ENCODE measurements around the gene PKNOX2. TPM values are rescaled to one million over a fixed set of nuclear protein-coding genes. Genes with fewer than 3 reads are reported as not detected.
A peak's percentile ranks its signal among the peaks of the same experiment; 100 is the strongest.

Gene PKNOX2
- total RNA-seq, result not detected

- Mint-ChIP-seq H3K4me3 (peak within 1 kb of the TSS; percentile 72), H3K9me3 (no peaks in the 10 kb centered on the region), H3K4me1 (peaks cover 20% of the 10 kb centered on the region), H3K36me3 (ENCODE audit: low read depth) (peaks cover 4% of the 10 kb centered on the region), H3K27ac (no peak within 1 kb of the TSS), H3K27me3 (peaks cover 74% of the 10 kb centered on the region)
- CTCF ChIA-PET, result interaction anchor here (0.8 kb wide), 1 partner anchor 277 kb away, joined by 3 read pairs; no protein-coding TSS in a partner anchor
- POLR2A ChIA-PET, result no interaction called here
- DNase-seq, result peak; percentile 58
These were observed at the start of gene PKNOX2 for GRCh38 chr11:125164422-125165110. Gene PKNOX2, plus strand, starts transcription at chr11:125164751. Its CDS starts 186,555 bp downstream, at chr11:125351306.

GRCh38 chr11:125117429-125117828, 47.1 kb upstream of the PKNOX2 start:
- Mint-ChIP-seq H3K9me3 (no peaks in the 10 kb centered on the region), H3K27ac (no peak overlapping the region), H3K36me3 (ENCODE audit: low read depth) (no peaks in the 10 kb centered on the region), H3K4me1 (peaks cover under 1% of the 10 kb centered on the region), H3K4me3 (no peak overlapping the region), H3K27me3 (peaks cover 26% of the 10 kb centered on the region)
- ChIA-PET POLR2A (no interaction called here), CTCF (no interaction called here)
- no peak for DNase-seq

GRCh38 chr11:125123194-125123946, 41.2 kb upstream of the PKNOX2 start:
- no peak for DNase-seq
- POLR2A ChIA-PET, result interaction anchor here (1.7 kb wide), 1 partner anchor 12 kb away, joined by 16 read pairs; the partner anchor contains the start of gene TMEM218
- Mint-ChIP-seq H3K4me3 (no peak overlapping the region), H3K27ac (no peak overlapping the region), H3K4me1 (peaks cover 5% of the 10 kb centered on the region), H3K36me3 (ENCODE audit: low read depth) (no peaks in the 10 kb centered on the region), H3K27me3 (peaks cover 39% of the 10 kb centered on the region), H3K9me3 (no peaks in the 10 kb centered on the region)
- CTCF ChIA-PET, result interaction anchor here (0.7 to 3.0 kb wide), 15 partner anchors 7 to 1356 kb away, joined by 3 to 27 read pairs (median 7); partner anchors contain the start of genes CCDC15 and TMEM218

- Mint-ChIP-seq H3K36me3 (ENCODE audit: low read depth) (no peaks in the 10 kb centered on the region), H3K9me3 (no peaks in the 10 kb centered on the region), H3K4me1 (peaks cover 5% of the 10 kb centered on the region), H3K27me3 (peaks cover 36% of the 10 kb centered on the region), H3K27ac (no peak overlapping the region), H3K4me3 (no peak overlapping the region)
- peak; percentile 36 for DNase-seq
- CTCF ChIA-PET, result interaction anchor here (1.0 to 3.0 kb wide), 15 partner anchors 8 to 248 kb away, joined by 3 to 27 read pairs (median 7); partner anchors contain the start of genes CCDC15 and TMEM218
- POLR2A ChIA-PET, result interaction anchor here (1.7 kb wide), 1 partner anchor 12 kb away, joined by 16 read pairs; the partner anchor contains the start of gene TMEM218
These were observed 40.5 kb upstream of the PKNOX2 start for GRCh38 chr11:125123947-125124617.

GRCh38 chr11:125124618-125124992, 39.9 kb upstream of the PKNOX2 start:
- Mint-ChIP-seq H3K36me3 (ENCODE audit: low read depth) (no peaks in the 10 kb centered on the region), H3K4me1 (peaks cover 5% of the 10 kb centered on the region), H3K27me3 (peaks cover 35% of the 10 kb centered on the region), H3K9me3 (no peaks in the 10 kb centered on the region), H3K4me3 (no peak overlapping the region), H3K27ac (no peak overlapping the region)
- POLR2A ChIA-PET, result interaction anchor here (1.7 kb wide), 1 partner anchor 13 kb away, joined by 16 read pairs; the partner anchor contains the start of gene TMEM218
- CTCF ChIA-PET, result interaction anchor here (0.7 to 3.0 kb wide), 16 partner anchors 9 to 979 kb away, joined by 3 to 27 read pairs (median 6); partner anchors contain the start of genes CCDC15 and TMEM218
- DNase-seq, result no peak

GRCh38 chr11:125128450-125128849, 36.1 kb upstream of the PKNOX2 start:
- Mint-ChIP-seq H3K4me1 (peaks cover 5% of the 10 kb centered on the region), H3K27me3 (peaks cover 40% of the 10 kb centered on the region), H3K9me3 (no peaks in the 10 kb centered on the region), H3K27ac (no peak overlapping the region), H3K4me3 (no peak overlapping the region), H3K36me3 (ENCODE audit: low read depth) (no peaks in the 10 kb centered on the region)
- POLR2A ChIA-PET, result no interaction called here
- DNase-seq, result no peak
- CTCF ChIA-PET, result interaction anchor here (1.3 kb wide), 1 partner anchor 14 kb away, joined by 5 read pairs; no protein-coding TSS in a partner anchor

GRCh38 chr11:125129316-125129993, 35.1 kb upstream of the PKNOX2 start:
- POLR2A ChIA-PET, result no interaction called here
- CTCF ChIA-PET, result interaction anchor here (1.3 kb wide), 2 partner anchors 11 to 13 kb away, joined by 3 to 5 read pairs; no protein-coding TSS in a partner anchor
- H3K9me3 Mint-ChIP-seq, result no peaks in the 10 kb centered on the region
- H3K4me3 Mint-ChIP-seq, result no peak overlapping the region
- no peaks in the 10 kb centered on the region for H3K4me1 Mint-ChIP-seq
- DNase-seq, result no peak
- H3K27me3 Mint-ChIP-seq, result peaks cover 44% of the 10 kb centered on the region
- no peaks in the 10 kb centered on the region for H3K36me3 Mint-ChIP-seq (ENCODE audit: low read depth)
- H3K27ac Mint-ChIP-seq, result no peak overlapping the region

GRCh38 chr11:125132071-125132470, 32.5 kb upstream of the PKNOX2 start:
- Mint-ChIP-seq H3K36me3 (ENCODE audit: low read depth) (no peaks in the 10 kb centered on the region), H3K27me3 (peaks cover 48% of the 10 kb centered on the region), H3K4me3 (no peak overlapping the region), H3K4me1 (no peaks in the 10 kb centered on the region), H3K9me3 (no peaks in the 10 kb centered on the region), H3K27ac (no peak overlapping the region)
- DNase-seq, result no peak
- ChIA-PET CTCF (no interaction called here), POLR2A (no interaction called here)

GRCh38 chr11:125132596-125132995, 32.0 kb upstream of the PKNOX2 start:
- Mint-ChIP-seq H3K36me3 (ENCODE audit: low read depth) (no peaks in the 10 kb centered on the region), H3K4me3 (no peak overlapping the region), H3K9me3 (no peaks in the 10 kb centered on the region), H3K27me3 (peaks cover 42% of the 10 kb centered on the region), H3K4me1 (no peaks in the 10 kb centered on the region), H3K27ac (no peak overlapping the region)
- DNase-seq, result no peak
- POLR2A ChIA-PET, result no interaction called here
- CTCF ChIA-PET, result no interaction called here

GRCh38 chr11:125136001-125136400, 28.6 kb upstream of the PKNOX2 start:
- Mint-ChIP-seq H3K9me3 (no peaks in the 10 kb centered on the region), H3K4me1 (no peaks in the 10 kb centered on the region), H3K36me3 (ENCODE audit: low read depth) (no peaks in the 10 kb centered on the region), H3K4me3 (no peak overlapping the region), H3K27me3 (peaks cover 41% of the 10 kb centered on the region), H3K27ac (no peak overlapping the region)
- CTCF ChIA-PET, result no interaction called here
- no peak for DNase-seq
- POLR2A ChIA-PET, result no interaction called here

- Mint-ChIP-seq H3K4me1 (peaks cover 2% of the 10 kb centered on the region), H3K36me3 (ENCODE audit: low read depth) (no peaks in the 10 kb centered on the region), H3K9me3 (no peaks in the 10 kb centered on the region), H3K4me3 (no peak overlapping the region), H3K27ac (no peak overlapping the region), H3K27me3 (peaks cover 43% of the 10 kb centered on the region)
- no peak for DNase-seq
- ChIA-PET CTCF (interaction anchor here (2.0 to 3.5 kb wide), 2 partner anchors 48 to 266 kb away, joined by 4 to 21 read pairs; no protein-coding TSS in a partner anchor), POLR2A (no interaction called here)
These were observed 25.6 kb upstream of the PKNOX2 start for GRCh38 chr11:125138966-125139365.

GRCh38 chr11:125139778-125140177, 24.8 kb upstream of the PKNOX2 start:
- no peaks in the 10 kb centered on the region for H3K36me3 Mint-ChIP-seq (ENCODE audit: low read depth)
- no peak overlapping the region for H3K27ac Mint-ChIP-seq
- no peaks in the 10 kb centered on the region for H3K9me3 Mint-ChIP-seq
- peaks cover 2% of the 10 kb centered on the region for H3K4me1 Mint-ChIP-seq
- peaks cover 37% of the 10 kb centered on the region for H3K27me3 Mint-ChIP-seq
- ChIA-PET CTCF (interaction anchor here (0.8 to 4.3 kb wide), 5 partner anchors 16 to 265 kb away, joined by 3 to 21 read pairs (median 4); no protein-coding TSS in a partner anchor), POLR2A (no interaction called here)
- no peak for DNase-seq
- no peak overlapping the region for H3K4me3 Mint-ChIP-seq
